H9 (cell line): Measurements from ENCODE around the gene ERC1. TPM values are rescaled to one million over a fixed set of nuclear protein-coding genes. Genes with fewer than 3 reads are reported as not detected.

Source experiments
- DNase-seq: peaks from one replicate; pipeline ENCODE4 v3.0.0-alpha.2; 2017
- H2AFZ ChIP-seq: one replicate; pipeline ENCODE4 v1.6.1; 2013; ENCODE audit warnings: mild to moderate bottlenecking, low read length, control low read depth, moderate library complexity
- H2AK5ac ChIP-seq: 2 replicates; pipeline ENCODE4 v1.6.1; 2013; ENCODE audit warnings: low read length, control low read depth, mixed read lengths; ENCODE audit not compliant: insufficient read length
- H2BK120ac ChIP-seq: one replicate; pipeline ENCODE4 v1.6.1; 2013; ENCODE audit warnings: low read depth, mild to moderate bottlenecking, low read length, control low read depth, inconsistent platforms; ENCODE audit not compliant: poor library complexity, severe bottlenecking
- H2BK12ac ChIP-seq: 2 replicates; pipeline ENCODE4 v1.6.1; 2013; ENCODE audit warnings: low read length, control low read depth, mixed read lengths, low read depth; ENCODE audit not compliant: insufficient read length
- H2BK15ac ChIP-seq: 2 replicates; pipeline ENCODE4 v1.6.1; 2013; ENCODE audit warnings: low read depth, low read length, control low read depth
- H2BK20ac ChIP-seq: one replicate; pipeline ENCODE4 v1.6.1; 2013; ENCODE audit warnings: low read depth, mild to moderate bottlenecking, low read length, control low read depth, inconsistent platforms; ENCODE audit not compliant: poor library complexity, severe bottlenecking
- H2BK5ac ChIP-seq: 2 replicates; pipeline ENCODE4 v1.6.1; 2013; ENCODE audit warnings: low read length, control low read depth, mixed read lengths; ENCODE audit not compliant: insufficient read length
- H3K14ac ChIP-seq: 2 replicates; pipeline ENCODE4 v1.6.1; 2013; ENCODE audit warnings: low read length, control low read depth; ENCODE audit not compliant: insufficient read depth
- H3K18ac ChIP-seq: 2 replicates; pipeline ENCODE4 v1.6.1; 2013; ENCODE audit warnings: low read depth, mild to moderate bottlenecking, mixed read lengths, low read length, control low read depth; ENCODE audit not compliant: insufficient read length
- H3K23ac ChIP-seq: 2 replicates; pipeline ENCODE4 v1.6.1; 2013; ENCODE audit warnings: low read length, control low read depth, mixed read lengths, low read depth; ENCODE audit not compliant: insufficient read length
- H3K23me2 ChIP-seq: 2 replicates; pipeline ENCODE4 v1.6.1; 2013; ENCODE audit warnings: low read depth, mild to moderate bottlenecking, mixed read lengths, low read length, control low read depth; ENCODE audit not compliant: insufficient read length, poor library complexity, severe bottlenecking
- H3K27ac ChIP-seq: 2 replicates; pipeline ENCODE4 v1.5.1; 2013; ENCODE audit warnings: low read length, control low read depth, mixed read lengths, low read depth; ENCODE audit not compliant: insufficient read length
- H3K27me3 ChIP-seq: 2 replicates; pipeline ENCODE4 v1.6.1; 2013; ENCODE audit warnings: low read length, control low read depth, inconsistent platforms; ENCODE audit not compliant: insufficient read depth
- H3K4ac ChIP-seq: 2 replicates; pipeline ENCODE4 v1.6.1; 2013; ENCODE audit warnings: low read depth, mild to moderate bottlenecking, control low read depth, inconsistent platforms, low read length, moderate library complexity
- H3K4me1 ChIP-seq: 2 replicates; pipeline ENCODE4 v1.6.1; 2013; ENCODE audit warnings: low read length, control low read depth, inconsistent platforms; ENCODE audit not compliant: insufficient read depth
- H3K4me2 ChIP-seq: 2 replicates; pipeline ENCODE4 v1.6.1; 2013; ENCODE audit warnings: low read length, control low read depth, mixed read lengths; ENCODE audit not compliant: insufficient read length, insufficient read depth
- H3K56ac ChIP-seq: 2 replicates; pipeline ENCODE4 v1.6.1; 2013; ENCODE audit warnings: low read depth, mild to moderate bottlenecking, mixed read lengths, low read length, control low read depth; ENCODE audit not compliant: insufficient read length
- H3K79me1 ChIP-seq: 2 replicates; pipeline ENCODE4 v1.6.1; 2013; ENCODE audit warnings: low read depth, mild to moderate bottlenecking, moderate library complexity, low read length, control low read depth, inconsistent platforms; ENCODE audit not compliant: insufficient read depth, poor library complexity, severe bottlenecking
- H3K79me2 ChIP-seq: 2 replicates; pipeline ENCODE4 v1.6.1; 2013; ENCODE audit warnings: low read length, control low read depth, inconsistent platforms; ENCODE audit not compliant: insufficient read depth
- H3K9ac ChIP-seq: 2 replicates; pipeline ENCODE4 v1.6.1; 2013; ENCODE audit warnings: low read length, control low read depth, mixed read lengths; ENCODE audit not compliant: insufficient read length; ENCODE audit errors: extremely low read depth
- H3K9me3 ChIP-seq: one replicate; pipeline ENCODE4 v1.6.1; 2013; ENCODE audit warnings: low read depth, low read length, inconsistent platforms; ENCODE audit not compliant: control insufficient read depth
- H3T11ph ChIP-seq: one replicate; pipeline ENCODE4 v1.6.1; 2013; ENCODE audit warnings: mild to moderate bottlenecking, low read length, control low read depth, inconsistent platforms
- H4K20me1 ChIP-seq: one replicate; pipeline ENCODE4 v1.6.1; 2013; ENCODE audit not compliant: control insufficient read depth, insufficient read length, insufficient read depth
- H4K5ac ChIP-seq: 2 replicates; pipeline ENCODE4 v1.6.1; 2013; ENCODE audit warnings: low read depth, mild to moderate bottlenecking, mixed read lengths, low read length, control low read depth; ENCODE audit not compliant: insufficient read length
- H4K8ac ChIP-seq: replicated peaks from 2 replicates; pipeline ENCODE4 v1.6.1; 2013; ENCODE audit warnings: low read length, control low read depth, mixed read lengths, low read depth; ENCODE audit not compliant: insufficient read length
- H4K91ac ChIP-seq: 2 replicates; pipeline ENCODE4 v1.6.1; 2013; ENCODE audit warnings: low read depth, mild to moderate bottlenecking, moderate library complexity, mixed read lengths, low read length, control low read depth; ENCODE audit not compliant: insufficient read length
- H3K27ac Mint-ChIP-seq, 3 experiments: 2 replicates in 2 of 3; 3 replicates in 1 of 3; pipeline ENCODE4 v1.8.0; 2020 to 2021; ENCODE audit warnings: mixed read lengths in 3 of 3, mild to moderate bottlenecking in 1 of 3, moderate library complexity in 1 of 3
- H3K27me3 Mint-ChIP-seq: 2 replicates; pipeline ENCODE4 v1.8.0; 2021; ENCODE audit warnings: low read depth, mild to moderate bottlenecking, moderate library complexity, mixed read lengths
- H3K36me3 Mint-ChIP-seq, 3 experiments: 2 replicates in 2 of 3; 3 replicates in 1 of 3; pipeline ENCODE4 v1.8.0; 2020 to 2021; ENCODE audit warnings: low read depth in 3 of 3, mixed read lengths in 3 of 3; ENCODE audit not compliant: insufficient read depth in 1 of 3
- H3K4me1 Mint-ChIP-seq, 2 experiments: 2 replicates each; pipeline ENCODE4 v1.8.0; 2020; ENCODE audit warnings: mixed read lengths in 2 of 2
- H3K4me3 Mint-ChIP-seq, 2 experiments: 2 replicates in 1 of 2; 3 replicates in 1 of 2; pipeline ENCODE4 v1.8.0; 2020 to 2021; ENCODE audit warnings: mild to moderate bottlenecking in 2 of 2, mixed read lengths in 2 of 2, moderate library complexity in 1 of 2
- H3K9me3 Mint-ChIP-seq, 2 experiments: 2 replicates in 1 of 2; 3 replicates in 1 of 2; pipeline ENCODE4 v1.8.0; 2020; ENCODE audit warnings: mild to moderate bottlenecking in 2 of 2, mixed read lengths in 2 of 2, moderate library complexity in 1 of 2
- WGBS: extraction: QIAGEN DNeasy Blood & Tissue Kit; methylation state at CpG from one replicate; pipeline ENCODE4 v1.1.7; 2013; ENCODE audit warnings: missing lambda C conversion rate, low lambda C conversion rate, mixed read lengths; ENCODE audit not compliant: insufficient read length; ENCODE audit errors: extremely low coverage; 5-methylcytosine and 5-hydroxymethylcytosine counted together
- total RNA-seq: library from RNA; stranded (reverse); gene quantifications from 2 replicates; pipeline ENCODE4 v1.2.1, GENCODE V29; 2021
- TF ChIP-seq, protein P1 (sequence below): fragments of 200-600 bp; sonication (generic); conservative IDR thresholded peaks from 3 replicates; pipeline ENCODE4 v1.8.0; 2021; ENCODE audit warnings: antibody characterized with exemption, mild to moderate bottlenecking

ERC1 gene
- total RNA-seq, 1 experiment from 2014 or later = 51.2 TPM

- H3K4me2 ChIP-seq = no peak overlapping the region
- WGBS = no CpG with 5 or more reads among the region's 10 CpGs
- no peak overlapping the region for H3K27ac ChIP-seq
- no peaks in the 10 kb centered on the region for H3K27me3 Mint-ChIP-seq
- H3K9me3 ChIP-seq = no peaks in the 10 kb centered on the region
- H3K23ac ChIP-seq = no peak overlapping the region
- no peak overlapping the region for H3K56ac ChIP-seq
- H3T11ph ChIP-seq = no peak overlapping the region
- H3K9me3 Mint-ChIP-seq = no peaks in the 10 kb centered on the region
- H3K36me3 Mint-ChIP-seq = peaks cover 3 to 11% (median 4%) of the 10 kb centered on the region in 3 experiments; a peak in 3 of 7 replicates
- H3K4me1 Mint-ChIP-seq = no peaks in the 10 kb centered on the region
- H2BK12ac ChIP-seq = no peak overlapping the region
- no peaks in the 10 kb centered on the region for H4K20me1 ChIP-seq
- no peak overlapping the region for H3K27ac Mint-ChIP-seq
- no peaks in the 10 kb centered on the region for H3K27me3 ChIP-seq
- H3K4me1 ChIP-seq = no peaks in the 10 kb centered on the region
- no peak overlapping the region for H3K9ac ChIP-seq
- no peak overlapping the region for H2BK120ac ChIP-seq
- H2AK5ac ChIP-seq = no peak overlapping the region
- H2BK5ac ChIP-seq = no peak overlapping the region
- no peak overlapping the region for H4K8ac ChIP-seq
- H3K14ac ChIP-seq = no peak overlapping the region
- H3K4me3 Mint-ChIP-seq = no peak overlapping the region
- no peaks in the 10 kb centered on the region for H3K23me2 ChIP-seq
- H4K91ac ChIP-seq = no peak overlapping the region
- H2AFZ ChIP-seq = no peak overlapping the region
- no peak overlapping the region for H2BK20ac ChIP-seq
- DNase-seq = no peak
- no peak overlapping the region for H3K4ac ChIP-seq
- no peaks in the 10 kb centered on the region for H3K79me1 ChIP-seq
- H3K79me2 ChIP-seq = no peaks in the 10 kb centered on the region
- H4K5ac ChIP-seq = no peak overlapping the region
- no peak overlapping the region for H2BK15ac ChIP-seq
- TF ChIP-seq, protein P1, sequence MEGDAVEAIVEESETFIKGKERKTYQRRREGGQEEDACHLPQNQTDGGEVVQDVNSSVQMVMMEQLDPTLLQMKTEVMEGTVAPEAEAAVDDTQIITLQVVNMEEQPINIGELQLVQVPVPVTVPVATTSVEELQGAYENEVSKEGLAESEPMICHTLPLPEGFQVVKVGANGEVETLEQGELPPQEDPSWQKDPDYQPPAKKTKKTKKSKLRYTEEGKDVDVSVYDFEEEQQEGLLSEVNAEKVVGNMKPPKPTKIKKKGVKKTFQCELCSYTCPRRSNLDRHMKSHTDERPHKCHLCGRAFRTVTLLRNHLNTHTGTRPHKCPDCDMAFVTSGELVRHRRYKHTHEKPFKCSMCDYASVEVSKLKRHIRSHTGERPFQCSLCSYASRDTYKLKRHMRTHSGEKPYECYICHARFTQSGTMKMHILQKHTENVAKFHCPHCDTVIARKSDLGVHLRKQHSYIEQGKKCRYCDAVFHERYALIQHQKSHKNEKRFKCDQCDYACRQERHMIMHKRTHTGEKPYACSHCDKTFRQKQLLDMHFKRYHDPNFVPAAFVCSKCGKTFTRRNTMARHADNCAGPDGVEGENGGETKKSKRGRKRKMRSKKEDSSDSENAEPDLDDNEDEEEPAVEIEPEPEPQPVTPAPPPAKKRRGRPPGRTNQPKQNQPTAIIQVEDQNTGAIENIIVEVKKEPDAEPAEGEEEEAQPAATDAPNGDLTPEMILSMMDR = no peak
- peak overlapping the region; percentile 27 for H3K18ac ChIP-seq
Measured at GRCh38 chr12:1474574-1475153, 483.6 kb downstream of the ERC1 start.
